GM11168 (cell line): ENCODE data around the gene RHCE.
"Not testable (repeated sequence)": the region's sequence is repeated elsewhere in the genome, so short reads cannot be mapped to it uniquely, and the experiment has no call there.

Experiments used
- in situ Hi-C: fragments of 300-500 bp; cut with MboI; formaldehyde crosslinking; loops from one replicate; pipeline ENCODE4 v1.12.0; 2022; ENCODE audit warnings: low sequenced_read_pairs; ENCODE audit not compliant: unreplicated experiment

RHCE gene

GRCh38 chr1:25420715-25421114, at the start of gene RHCE:
Gene RHCE, minus strand, starts transcription at chr1:25420825. Its CDS starts 39 bp downstream, at chr1:25420786.
- in situ Hi-C loops: loop anchor here (25.0 kb wide), 1 partner anchor 392 kb away; the partner anchor contains the start of genes MTFR1L and SELENON

DNA sequence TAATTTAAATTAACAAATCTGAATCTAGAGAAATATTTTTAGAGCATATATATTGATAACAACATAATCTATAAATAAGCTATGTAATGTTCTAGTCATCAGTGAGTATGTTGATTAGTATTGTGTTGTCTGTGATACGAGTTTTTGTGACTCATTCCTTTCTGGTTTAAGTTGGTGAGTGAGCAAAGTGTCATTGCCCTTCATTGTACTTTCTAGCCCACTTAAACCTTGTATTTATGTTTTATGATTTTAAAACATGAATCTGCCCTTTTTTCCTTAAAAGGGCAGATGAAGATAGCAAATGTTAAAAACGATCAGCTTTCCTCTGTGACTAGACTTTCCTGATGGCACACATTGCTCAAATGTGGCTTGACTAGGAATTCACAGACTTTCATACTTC, 48.6 kb upstream of the RHCE start:
- in situ Hi-C loops: no loop called here

GRCh38 chr1:25468033-25468432, 47.4 kb upstream of the RHCE start:
- in situ Hi-C loops: no loop called here

DNA sequence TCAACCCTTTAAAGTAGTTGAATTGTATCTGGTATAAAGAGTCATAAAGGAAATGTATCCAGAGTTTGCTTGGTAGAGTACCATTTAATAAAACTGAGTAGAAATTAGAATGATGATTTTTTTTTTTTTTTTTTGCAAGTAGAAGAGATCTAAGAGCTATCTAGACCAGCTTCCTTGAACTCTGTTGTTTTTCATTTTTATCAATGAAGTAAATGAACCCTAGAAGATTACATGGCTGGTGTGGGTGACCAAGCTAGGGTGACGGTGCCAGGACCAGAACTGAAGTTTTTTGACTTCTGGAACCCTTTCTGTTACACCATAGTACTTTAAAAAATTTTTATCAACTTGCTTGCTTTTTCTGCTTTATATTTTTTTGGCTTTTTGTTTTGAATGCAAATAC, 47.0 kb upstream of the RHCE start:
- in situ Hi-C loops: no loop called here

DNA sequence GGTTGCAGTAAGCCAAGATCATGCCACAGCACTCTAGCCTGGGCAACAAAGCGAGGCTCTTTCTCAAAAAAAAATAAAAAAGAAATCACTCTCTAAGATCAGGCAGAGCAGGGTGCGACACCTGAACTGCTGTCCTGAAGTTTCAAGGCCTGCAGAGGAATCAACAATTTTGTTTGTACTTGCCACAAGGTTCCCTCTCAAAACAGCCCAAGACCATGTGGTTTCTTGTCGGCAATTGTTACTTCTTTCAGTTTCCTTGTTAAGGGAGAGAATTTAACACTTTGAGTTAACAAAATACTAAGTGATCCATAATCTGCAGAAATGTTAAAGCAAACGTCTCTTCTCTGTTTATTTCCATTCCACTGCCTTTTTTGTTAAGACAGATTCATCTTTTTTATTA, 46.6 kb upstream of the RHCE start:
- in situ Hi-C loops: no loop called here

- in situ Hi-C loops: no loop called here
Observed at GRCh38 chr1:25462732-25463131, 42.1 kb upstream of the RHCE start.

GRCh38 chr1:25461849-25462248, 41.2 kb upstream of the RHCE start:
- in situ Hi-C loops: no loop called here

- in situ Hi-C loops: not testable (repeated sequence)
Observed at GRCh38 chr1:25460816-25461215, 40.2 kb upstream of the RHCE start.

DNA sequence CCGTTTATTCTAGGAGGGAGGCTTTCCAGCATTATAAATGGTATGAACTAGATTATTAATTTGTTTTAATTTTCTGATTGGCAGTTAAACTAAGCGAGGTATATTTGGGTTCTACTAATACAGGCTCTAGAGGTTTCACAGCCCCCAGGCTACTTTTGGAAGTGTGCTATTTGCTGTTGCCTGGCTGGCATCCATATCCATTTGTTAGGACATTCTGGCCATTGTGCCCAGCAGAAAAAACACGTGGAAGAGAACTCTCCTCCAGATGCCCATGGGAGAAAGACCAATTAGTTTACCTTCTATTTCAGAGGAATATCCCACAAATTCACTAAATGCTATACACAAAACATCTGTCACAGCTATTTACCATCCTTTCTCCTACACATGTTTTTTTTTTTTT, 39.4 kb upstream of the RHCE start:
- in situ Hi-C loops: no loop called here

DNA sequence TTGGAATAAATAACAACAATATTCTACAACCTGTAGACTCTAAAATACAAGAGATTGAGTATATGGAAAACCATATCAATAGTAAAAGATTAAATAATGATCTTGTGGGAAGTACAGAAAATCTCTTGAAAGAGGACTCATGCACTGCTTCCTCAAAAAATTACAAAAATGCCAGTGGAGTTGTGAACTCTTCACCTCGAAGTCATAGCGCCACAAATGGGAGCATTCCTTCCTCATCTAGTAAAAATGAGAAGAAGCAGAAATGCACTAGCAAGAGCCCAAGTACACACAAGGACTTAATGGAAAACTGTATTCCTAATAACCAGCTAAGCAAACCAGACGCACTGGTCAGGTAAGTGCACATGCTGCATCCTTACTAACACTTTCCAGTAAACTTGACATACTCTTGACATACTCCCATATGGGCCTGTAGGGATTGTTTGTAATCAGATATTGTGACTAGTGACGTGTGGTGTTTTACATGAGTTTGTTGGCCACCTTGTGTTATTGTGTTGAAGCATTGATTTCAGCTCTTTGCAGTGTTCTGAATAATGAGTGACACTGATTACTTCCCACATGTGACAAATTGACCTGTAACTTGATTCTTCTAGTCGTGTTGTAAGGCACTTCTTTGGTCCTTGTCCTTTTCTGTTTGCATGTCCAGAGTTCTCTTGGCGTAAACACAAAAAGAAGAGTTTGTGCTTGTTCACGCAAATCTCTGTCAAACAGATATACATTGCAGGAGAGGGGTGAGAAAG, 38.1 kb upstream of the RHCE start:
- in situ Hi-C loops: no loop called here

GRCh38 chr1:25456502-25456901, 35.9 kb upstream of the RHCE start:
- in situ Hi-C loops: no loop called here

GRCh38 chr1:25451908-25452307, 31.3 kb upstream of the RHCE start:
- in situ Hi-C loops: no loop called here

DNA sequence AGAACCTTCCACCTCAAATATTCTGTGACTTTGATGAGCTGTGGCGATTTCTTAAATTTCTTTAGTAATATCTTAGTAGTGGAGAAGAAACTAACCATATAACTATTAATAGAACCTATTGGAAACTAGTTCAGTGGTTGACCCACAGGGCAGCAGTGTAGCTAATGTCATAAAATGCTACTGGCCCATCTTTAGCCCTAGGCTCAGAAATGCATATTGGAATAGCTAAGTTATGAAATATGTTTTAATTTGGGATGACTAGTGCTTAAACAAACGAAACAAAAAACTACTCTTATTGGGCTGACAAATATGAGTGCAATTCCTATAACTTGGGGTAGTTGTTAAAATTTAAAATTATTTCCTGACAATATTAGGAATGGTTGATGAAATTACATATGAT, 30.3 kb upstream of the RHCE start:
- in situ Hi-C loops: no loop called here

GRCh38 chr1:25447547-25447946, 26.9 kb upstream of the RHCE start:
- in situ Hi-C loops: no loop called here

- in situ Hi-C loops: no loop called here
Observed at GRCh38 chr1:25445993-25446538, 25.4 kb upstream of the RHCE start.

DNA sequence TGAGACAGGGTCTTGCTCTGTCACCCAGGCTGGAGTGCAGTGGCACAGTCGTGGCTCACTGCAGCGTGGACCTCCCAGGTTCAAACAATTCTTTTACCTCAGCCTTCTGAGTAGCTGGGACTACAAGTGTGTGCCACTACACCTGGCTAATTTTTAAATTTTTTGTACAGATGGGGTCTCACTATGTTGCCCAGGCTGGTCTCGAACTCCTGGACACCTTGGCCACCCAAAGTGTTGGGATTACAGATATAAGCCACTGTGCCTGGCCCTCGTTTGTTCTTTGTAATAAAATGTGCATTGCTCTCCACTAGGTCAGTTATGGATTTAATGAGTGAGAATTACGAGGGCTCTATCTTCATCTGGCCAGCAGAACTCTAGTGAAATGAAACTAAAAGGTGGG, 24.0 kb upstream of the RHCE start:
- in situ Hi-C loops: not testable (repeated sequence)

- in situ Hi-C loops: no loop called here
Observed at GRCh38 chr1:25443030-25443699, 22.5 kb upstream of the RHCE start.

DNA sequence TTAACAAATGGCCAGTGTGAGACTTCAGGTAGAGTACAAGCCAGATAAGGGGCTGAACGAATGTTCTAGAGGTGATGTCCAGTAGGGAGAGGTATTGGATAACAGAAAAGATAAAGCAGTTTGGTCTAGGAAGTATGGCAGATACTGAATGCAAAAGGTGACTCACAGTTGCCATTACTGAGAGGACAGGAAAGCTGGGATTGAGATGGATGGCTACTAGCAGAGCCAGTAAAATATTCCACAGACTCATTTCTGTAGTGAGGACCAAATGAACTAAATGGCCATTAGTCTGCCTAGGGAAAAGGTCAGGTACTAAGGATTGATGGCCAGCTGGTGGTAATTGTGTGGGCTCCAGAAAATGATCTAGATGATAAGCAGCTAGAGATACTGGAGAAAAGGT, 21.6 kb upstream of the RHCE start:
- in situ Hi-C loops: no loop called here

GRCh38 chr1:25439287-25439686, 18.7 kb upstream of the RHCE start:
- in situ Hi-C loops: no loop called here

GRCh38 chr1:25437672-25438071, 17.0 kb upstream of the RHCE start:
- in situ Hi-C loops: no loop called here

DNA sequence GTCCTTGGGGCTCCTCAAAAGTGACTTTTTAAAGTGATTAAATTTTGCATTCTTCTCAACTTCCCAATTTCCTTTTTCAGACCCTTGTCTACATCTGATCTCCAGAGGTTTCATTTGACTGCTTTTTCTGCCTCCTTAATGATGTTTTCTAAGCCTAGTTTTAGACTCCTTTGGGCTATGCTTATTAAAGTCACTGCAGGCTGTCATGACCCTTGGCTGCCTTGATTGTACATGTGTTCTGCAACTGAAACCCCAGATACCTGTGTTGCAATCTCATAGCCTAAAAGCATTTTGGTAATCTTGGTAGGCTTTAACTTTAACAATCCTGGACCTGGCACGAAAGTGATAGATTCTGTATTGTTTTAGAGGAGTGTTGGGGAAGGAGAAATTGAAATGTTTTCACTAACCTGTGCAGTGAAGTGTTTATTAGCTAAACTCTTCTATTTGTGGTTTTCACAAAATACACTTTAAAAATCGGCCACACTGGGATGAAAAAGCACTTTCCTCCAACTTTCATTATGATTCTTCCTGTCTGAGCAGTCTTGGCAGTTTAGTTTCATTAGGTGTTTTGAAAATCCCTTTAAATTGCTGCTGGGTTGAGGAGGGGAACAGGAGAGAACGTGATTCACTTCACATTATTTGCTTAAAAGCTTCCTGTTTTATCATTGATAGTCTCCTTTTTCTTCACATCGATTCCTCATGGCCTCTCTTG, 14.9 kb upstream of the RHCE start:
- in situ Hi-C loops: no loop called here
